Keratinocyte (primary cell): ENCODE measurements around the gene RTKN2. TPM values are rescaled to one million over a fixed set of nuclear protein-coding genes. Genes with fewer than 3 reads are reported as not detected.
A peak's percentile ranks its signal among the peaks of the same experiment; 100 is the strongest.

Experiments
- DNase-seq: peaks from one replicate; pipeline ENCODE4 v3.0.0-alpha.2; 2011; ENCODE audit warnings: low read depth, missing footprints, low spot score
- FAIRE-seq: peaks from 2 replicates; lab custom pipeline; 2011; peaks lifted over from hg19 to GRCh38; lab: Jason Lieb, UNC
- H2AFZ ChIP-seq: 2 replicates; pipeline ENCODE4 v1.6.0; 2012; ENCODE audit warnings: low read length, control low read depth, inconsistent platforms; ENCODE audit not compliant: control insufficient read depth
- H3K27ac ChIP-seq: 2 replicates; pipeline ENCODE4 v1.5.1; 2011; ENCODE audit warnings: low read length; ENCODE audit not compliant: control insufficient read depth, insufficient read depth
- H3K27me3 ChIP-seq: 3 replicates; pipeline ENCODE4 v1.6.0; 2011; ENCODE audit warnings: low read length; ENCODE audit not compliant: control insufficient read depth, insufficient read depth; ENCODE audit errors: extremely low read depth
- H3K36me3 ChIP-seq, 2 experiments: 2 replicates in 1 of 2; 3 replicates in 1 of 2; pipeline ENCODE4 v1.5.1; 2011; ENCODE audit warnings: low read length in 2 of 2, mild to moderate bottlenecking in 1 of 2; ENCODE audit not compliant: control insufficient read depth in 2 of 2, insufficient read depth in 2 of 2; ENCODE audit errors: extremely low read depth in 1 of 2
- H3K4me1 ChIP-seq: 3 replicates; pipeline ENCODE4 v1.5.1; 2011; ENCODE audit warnings: low read length; ENCODE audit not compliant: control insufficient read depth, insufficient read depth; ENCODE audit errors: extremely low read depth
- H3K4me2 ChIP-seq: 3 replicates; pipeline ENCODE4 v1.6.0; 2011; ENCODE audit warnings: low read depth, low read length; ENCODE audit not compliant: control insufficient read depth, insufficient read depth; ENCODE audit errors: extremely low read depth
- H3K4me3 ChIP-seq, 3 experiments: fragments of 200-600 bp in 1 of 3; sonication (generic) in 1 of 3; 2 replicates in 2 of 3; 3 replicates in 1 of 3; pipeline ENCODE4 v1.5.1; 2011 to 2016; ENCODE audit warnings: low read length in 3 of 3, mild to moderate bottlenecking in 3 of 3, control low read depth in 2 of 3, inconsistent platforms in 1 of 3, low read depth in 1 of 3, mixed read lengths in 1 of 3, mixed run types in 1 of 3, moderate library complexity in 1 of 3; ENCODE audit not compliant: control insufficient read depth in 2 of 3, insufficient read depth in 2 of 3; ENCODE audit errors: extremely low read depth in 1 of 3
- H3K79me2 ChIP-seq: 2 replicates; pipeline ENCODE4 v1.6.0; 2012; ENCODE audit warnings: low read length; ENCODE audit not compliant: control insufficient read depth, insufficient read depth
- H3K9ac ChIP-seq: 3 replicates; pipeline ENCODE4 v1.6.0; 2011; ENCODE audit warnings: low read length; ENCODE audit not compliant: control insufficient read depth, insufficient read depth; ENCODE audit errors: extremely low read depth
- H3K9me1 ChIP-seq: 3 replicates; pipeline ENCODE4 v1.6.0; 2011; ENCODE audit warnings: low read length; ENCODE audit not compliant: control insufficient read depth, insufficient read depth; ENCODE audit errors: extremely low read depth
- H3K9me3 ChIP-seq: 2 replicates; pipeline ENCODE4 v1.5.1; 2012; ENCODE audit warnings: low read depth, low read length; ENCODE audit not compliant: control insufficient read depth
- H4K20me1 ChIP-seq: 3 replicates; pipeline ENCODE4 v1.6.0; 2011; ENCODE audit warnings: low read length; ENCODE audit not compliant: control insufficient read depth, insufficient read depth; ENCODE audit errors: extremely low read depth
- CTCF ChIP-seq, 3 experiments: IDR thresholded peaks in 1 of 3; conservative IDR thresholded peaks in 1 of 3; optimal IDR thresholded peaks in 1 of 3; 2 replicates in 2 of 3; 3 replicates in 1 of 3; pipeline versions ENCODE3 to v1.5.1; 2011; ENCODE audit warnings: low read length in 3 of 3, mild to moderate bottlenecking in 3 of 3, moderate library complexity in 2 of 3, control low read depth in 1 of 3, inconsistent platforms in 1 of 3; ENCODE audit not compliant: insufficient read depth in 2 of 3; ENCODE audit errors: extremely low read depth in 1 of 3
- EZH2 ChIP-seq: IDR thresholded peaks from one replicate; pipeline ENCODE4 v1.6.1; 2012; ENCODE audit warnings: inconsistent platforms, mild to moderate bottlenecking, low read length, moderate library complexity
- dilution Hi-C: fragments of 300-500 bp; cut with MboI; formaldehyde crosslinking; loops from one replicate; pipeline ENCODE4 v1.7.0; 2020; ENCODE audit warnings: low sequenced_read_pairs; ENCODE audit not compliant: extremely low pct_ligation_motif_present
- polyA plus RNA-seq, 5 experiments: library from polyadenylated mRNA; depleted of rRNA in 3 of 5; stranded (reverse) in 3 of 5; stranded (forward) in 1 of 5; unstranded in 1 of 5; fragments of >200 nt; gene quantifications; 1 replicate in 1 of 5; 2 replicates in 3 of 5; 3 replicates in 1 of 5; pipeline versions ENCODE4 v1.2.1 to v1.2.3, GENCODE V29; 2011 to 2012; ENCODE audit warnings: missing spikeins in 2 of 5, low read depth in 1 of 5, low replicate concordance in 1 of 5

The RTKN2 gene
- polyA plus RNA-seq, 1 donor (not counting 4 experiments of a cell fraction or from before 2014, with no cell fraction given) = 3.2 TPM

DNA sequence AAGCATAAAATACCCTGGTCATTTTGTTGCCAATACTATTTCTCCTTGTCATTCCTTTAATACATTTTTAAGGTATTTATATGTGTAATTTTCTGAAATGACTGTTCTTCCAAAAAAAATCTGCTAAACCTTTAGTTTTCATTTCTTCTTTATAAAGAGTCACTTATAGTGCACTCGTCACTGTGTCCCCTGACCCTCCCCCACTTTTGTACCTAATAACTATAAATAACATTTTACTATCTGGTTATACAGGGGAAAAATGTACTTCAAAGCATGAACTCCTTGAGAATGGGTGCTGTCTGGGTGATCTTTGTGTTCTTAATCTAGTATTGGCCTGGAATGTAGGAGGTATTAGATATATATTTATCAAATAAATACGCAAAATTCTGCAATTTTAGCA lies 31.1 kb downstream of the RTKN2 start:
- Histone ChIP-seq H3K4me2 (no peak overlapping the region), H3K79me2 (no peaks in the 10 kb centered on the region), H3K36me3 (no peaks in the 10 kb centered on the region), H3K4me1 (peaks cover 16% of the 10 kb centered on the region), H3K9me3 (no peaks in the 10 kb centered on the region), H3K9ac (no peak overlapping the region), H3K9me1 (no peaks in the 10 kb centered on the region), H2AFZ (no peak overlapping the region), H3K4me3 (no peak overlapping the region), H3K27ac (no peak overlapping the region), H4K20me1 (no peaks in the 10 kb centered on the region), H3K27me3 (no peaks in the 10 kb centered on the region)
- DNase-seq (no peak), FAIRE-seq (no peak)
- no peak for TF ChIP-seq CTCF (optimal IDR thresholded peaks at IDR 0.05 in 1 of 3, IDR thresholded peaks at IDR 0.05 in 1 of 3, conservative IDR thresholded peaks at IDR 0.05 in 1 of 3; ENCODE audit: extremely low read depth in 1 of 3, insufficient read depth in 2 of 3, low read length in 3 of 3)
- TF ChIP-seq EZH2 = no peak
- dilution Hi-C loops = no loop called here

DNA sequence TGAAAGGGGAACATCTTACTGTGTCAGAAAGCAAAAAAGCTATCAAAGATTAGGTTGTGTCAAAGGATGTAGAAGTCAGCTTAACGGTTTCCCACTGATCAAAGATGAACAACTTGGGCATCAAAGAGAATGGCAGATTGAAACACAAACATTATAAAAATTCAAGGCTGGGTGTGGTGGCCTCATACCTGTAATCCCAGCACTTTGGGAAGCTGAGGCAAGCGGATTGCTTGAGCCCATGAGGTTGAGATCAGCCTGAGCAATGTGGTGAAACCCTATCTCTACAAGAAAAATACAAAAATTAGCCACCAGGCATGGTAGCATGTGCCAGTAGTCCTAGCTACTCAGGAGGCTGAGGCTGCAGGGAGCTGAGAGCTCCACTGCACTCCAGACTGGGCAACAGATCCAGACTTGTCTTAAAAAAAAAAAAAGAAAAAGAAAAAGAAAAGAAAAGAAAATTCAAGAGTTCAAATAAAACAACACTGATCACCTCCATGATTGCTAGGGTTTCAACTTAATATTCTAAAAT lies 34.5 kb downstream of the RTKN2 start:
- H3K4me1 ChIP-seq = peaks cover 31% of the 10 kb centered on the region
- no peaks in the 10 kb centered on the region for H3K36me3 ChIP-seq
- H4K20me1 ChIP-seq = no peaks in the 10 kb centered on the region
- H3K79me2 ChIP-seq = no peaks in the 10 kb centered on the region
- H3K9me1 ChIP-seq = no peaks in the 10 kb centered on the region
- FAIRE-seq (peak; percentile 81), DNase-seq (no peak)
- no peaks in the 10 kb centered on the region for H3K9me3 ChIP-seq
- dilution Hi-C loops = no loop called here
- TF ChIP-seq CTCF (optimal IDR thresholded peaks at IDR 0.05 in 1 of 3, IDR thresholded peaks at IDR 0.05 in 1 of 3, conservative IDR thresholded peaks at IDR 0.05 in 1 of 3; ENCODE audit: extremely low read depth in 1 of 3, insufficient read depth in 2 of 3, low read length in 3 of 3) (no peak), EZH2 (no peak)
- H3K4me2 ChIP-seq = peak overlapping the region; percentile 59
- H3K4me3 ChIP-seq = peak overlapping the region in 1 of 3 experiments; percentile 6
- no peak overlapping the region for H3K9ac ChIP-seq
- H3K27ac ChIP-seq = peak overlapping the region; percentile 8
- H2AFZ ChIP-seq = peak overlapping the region; percentile 61
- H3K27me3 ChIP-seq = no peaks in the 10 kb centered on the region
